Astrocyte of the spinal cord (primary cell): ENCODE results near the gene MLIP.

Source experiments
- DNase-seq: peaks from one replicate; pipeline ENCODE4 v3.0.0; 2011; ENCODE audit warnings: low read depth, low spot score
- H3K4me3 ChIP-seq: 2 replicates; pipeline ENCODE4 v1.5.1; 2011; ENCODE audit warnings: low read depth, mild to moderate bottlenecking, low read length, moderate library complexity
- in situ Hi-C: cut with HindIII; loops from 2 replicates; pipeline ENCODE4 v1.10.0; 2017; ENCODE audit warnings: low sequenced_read_pairs
- TF ChIP-seq, protein P1 (sequence below): IDR thresholded peaks from 2 replicates; pipeline ENCODE4 v1.5.1; 2012; ENCODE audit warnings: low read depth, mild to moderate bottlenecking, low read length, inconsistent platforms

The MLIP gene

DNA sequence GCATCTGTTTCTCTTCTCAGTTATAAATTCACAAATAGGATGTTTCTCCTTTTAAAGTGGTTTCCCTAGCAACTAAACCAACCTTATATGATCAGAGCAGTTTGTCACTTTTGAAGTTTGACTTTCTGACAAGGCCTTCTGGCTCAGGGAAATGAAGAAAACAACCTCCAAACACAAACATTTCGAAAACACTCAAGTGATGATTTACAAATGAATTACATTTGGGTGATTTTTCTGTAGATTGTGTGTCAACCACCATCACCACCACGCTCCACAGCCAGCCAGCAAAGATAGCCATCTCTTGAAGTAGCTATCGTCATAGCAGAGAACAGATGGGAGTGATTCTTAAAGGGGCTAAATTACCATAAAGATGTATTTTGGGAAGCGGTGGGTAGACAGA lies 16.5 kb upstream of the MLIP start:
- H3K4me3 ChIP-seq: no peak overlapping the region
- no peak for DNase-seq
- in situ Hi-C loops: no loop called here
- TF ChIP-seq, protein P1, sequence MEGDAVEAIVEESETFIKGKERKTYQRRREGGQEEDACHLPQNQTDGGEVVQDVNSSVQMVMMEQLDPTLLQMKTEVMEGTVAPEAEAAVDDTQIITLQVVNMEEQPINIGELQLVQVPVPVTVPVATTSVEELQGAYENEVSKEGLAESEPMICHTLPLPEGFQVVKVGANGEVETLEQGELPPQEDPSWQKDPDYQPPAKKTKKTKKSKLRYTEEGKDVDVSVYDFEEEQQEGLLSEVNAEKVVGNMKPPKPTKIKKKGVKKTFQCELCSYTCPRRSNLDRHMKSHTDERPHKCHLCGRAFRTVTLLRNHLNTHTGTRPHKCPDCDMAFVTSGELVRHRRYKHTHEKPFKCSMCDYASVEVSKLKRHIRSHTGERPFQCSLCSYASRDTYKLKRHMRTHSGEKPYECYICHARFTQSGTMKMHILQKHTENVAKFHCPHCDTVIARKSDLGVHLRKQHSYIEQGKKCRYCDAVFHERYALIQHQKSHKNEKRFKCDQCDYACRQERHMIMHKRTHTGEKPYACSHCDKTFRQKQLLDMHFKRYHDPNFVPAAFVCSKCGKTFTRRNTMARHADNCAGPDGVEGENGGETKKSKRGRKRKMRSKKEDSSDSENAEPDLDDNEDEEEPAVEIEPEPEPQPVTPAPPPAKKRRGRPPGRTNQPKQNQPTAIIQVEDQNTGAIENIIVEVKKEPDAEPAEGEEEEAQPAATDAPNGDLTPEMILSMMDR: no peak

DNA sequence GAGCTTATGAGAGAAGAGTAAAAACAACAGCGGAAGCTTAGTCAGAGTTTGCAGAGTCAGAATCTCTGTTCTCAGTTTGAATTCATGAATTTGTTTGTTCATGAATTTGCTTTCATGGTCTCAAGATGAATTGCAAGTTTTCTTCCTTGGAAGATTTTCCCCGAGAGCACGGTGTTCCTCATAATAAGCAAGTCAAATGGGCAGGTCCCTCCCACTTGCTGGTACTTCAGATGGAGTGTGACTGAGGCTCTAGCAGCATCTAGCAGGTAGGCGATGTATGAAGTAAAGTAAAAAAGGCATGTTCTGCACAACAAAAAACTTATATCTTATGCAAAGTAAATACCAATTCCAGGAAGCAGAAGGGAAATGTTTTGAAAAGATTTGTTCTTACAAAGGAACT lies 15.5 kb upstream of the MLIP start:
- in situ Hi-C loops: no loop called here
- no peak overlapping the region for H3K4me3 ChIP-seq
- no peak for DNase-seq
- TF ChIP-seq, protein P1: no peak

DNA sequence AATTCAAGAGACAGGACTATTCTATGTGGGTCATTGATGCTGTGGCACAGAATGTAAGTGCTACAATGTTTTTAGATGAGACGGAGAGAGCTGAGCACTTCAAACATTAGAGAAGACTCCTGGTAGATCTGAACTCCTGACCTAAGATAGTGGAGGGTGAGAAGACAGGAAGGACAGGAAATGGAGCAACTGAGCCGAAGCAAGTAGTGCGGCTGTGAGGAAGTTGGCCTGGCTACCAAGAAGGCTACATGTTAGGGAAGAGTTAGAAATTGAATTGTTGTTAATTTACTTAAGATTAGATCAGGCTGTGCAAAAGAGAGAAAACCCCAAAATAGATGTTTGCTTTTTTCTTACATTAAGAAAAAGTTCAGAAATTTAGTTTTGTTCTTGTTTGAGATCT lies 14.4 kb upstream of the MLIP start:
- in situ Hi-C loops: no loop called here

DNA sequence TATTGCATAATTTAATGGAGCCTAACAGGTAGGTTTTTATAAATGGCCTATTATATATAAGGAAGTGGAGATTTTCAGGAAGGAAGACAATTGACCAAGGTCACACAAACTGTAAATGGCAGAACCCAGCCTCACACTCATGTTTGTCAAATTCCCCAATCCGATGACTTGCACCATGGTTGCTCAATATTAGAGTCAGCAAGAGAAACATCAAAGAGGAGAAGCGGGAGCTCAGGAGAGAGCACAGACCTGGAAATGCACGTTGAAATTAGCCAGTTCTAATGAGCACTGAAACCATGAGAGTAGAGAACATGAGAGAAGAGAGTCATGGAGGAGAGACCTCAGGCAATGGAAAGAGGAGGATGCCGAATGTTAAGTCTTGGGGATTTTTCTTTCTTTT lies 13.5 kb upstream of the MLIP start:
- no peak for DNase-seq
- in situ Hi-C loops: no loop called here
- H3K4me3 ChIP-seq: no peak overlapping the region
- TF ChIP-seq, protein P1: no peak

More for the DNA sequence above, 14.4 kb upstream of the MLIP start:
- H3K4me3 ChIP-seq: no peak overlapping the region
- no peak for DNase-seq
- TF ChIP-seq, protein P1: no peak

DNA sequence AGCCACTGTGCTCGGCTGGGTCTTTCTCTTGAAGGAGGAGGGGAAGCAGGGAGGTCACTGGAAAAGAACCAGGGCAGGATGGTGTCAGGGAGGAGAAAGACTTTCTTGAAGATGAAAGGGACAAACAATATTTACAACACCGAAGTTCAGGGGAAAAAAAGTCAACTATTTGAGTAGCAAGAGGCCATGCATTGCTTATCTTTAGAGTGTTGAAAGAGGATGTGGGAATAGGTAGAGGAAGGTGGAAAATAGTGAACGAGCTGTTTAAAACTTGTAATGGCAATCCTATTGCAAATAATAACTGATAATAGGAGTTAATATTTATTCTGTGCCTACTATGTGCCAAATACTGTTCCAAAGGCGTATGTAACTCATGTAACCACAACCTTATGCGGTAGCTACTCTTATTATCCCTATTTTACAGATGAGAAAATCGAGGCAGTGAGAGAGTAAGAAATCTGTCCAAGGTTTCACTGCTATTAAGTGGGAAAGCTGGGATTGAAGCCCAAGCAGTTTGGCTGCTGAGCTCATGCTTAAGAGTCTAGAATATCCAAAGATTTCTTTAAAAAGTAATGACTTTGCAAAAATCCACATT lies 12.7 kb upstream of the MLIP start:
- no peak overlapping the region for H3K4me3 ChIP-seq
- TF ChIP-seq, protein P1: no peak
- no peak for DNase-seq
- in situ Hi-C loops: no loop called here

DNA sequence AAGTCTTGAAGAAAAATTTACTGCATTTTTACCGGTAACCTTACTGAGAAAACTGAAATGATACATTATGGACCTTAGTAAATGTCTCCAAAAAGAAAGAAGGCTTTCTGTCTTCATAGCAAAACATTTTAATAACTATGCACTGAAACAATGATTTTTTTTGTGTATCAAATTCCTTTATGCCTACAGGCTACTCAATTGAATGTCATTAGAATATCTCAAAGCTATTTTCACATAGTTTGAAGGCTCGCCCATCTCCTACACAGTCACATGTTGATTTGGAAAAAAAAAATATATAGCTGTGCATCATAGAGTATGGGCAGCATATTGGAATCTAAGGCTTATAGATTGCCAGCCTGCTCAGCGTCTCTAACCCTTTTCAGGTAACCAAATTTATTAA lies 12.0 kb upstream of the MLIP start:
- H3K4me3 ChIP-seq: no peak overlapping the region
- no peak for DNase-seq
- TF ChIP-seq, protein P1: no peak
- in situ Hi-C loops: no loop called here
